HepG2 (cell line): ENCODE measurements around the gene NFYB. TPM values are rescaled to one million over a fixed set of nuclear protein-coding genes. Genes with fewer than 3 reads are reported as not detected.

Experiments
- AKNA ChIP-seq: sonication (generic); formaldehyde crosslinking; IDR thresholded peaks from 2 replicates; pipeline ENCODE4 v1.4.0; 2020; ENCODE audit warnings: missing genetic modification reagents, borderline replicate concordance
- ATF1 ChIP-seq: IDR thresholded peaks from 2 replicates; pipeline ENCODE4 v1.6.1; 2016; ENCODE audit warnings: mild to moderate bottlenecking, control low read depth
- BATF2 ChIP-seq: sonication (generic); formaldehyde crosslinking; IDR thresholded peaks from 2 replicates; pipeline ENCODE4 v1.8.0; 2022; ENCODE audit warnings: mild to moderate bottlenecking, missing genetic modification reagents, moderate library complexity
- FOXP1 ChIP-seq, 2 experiments: fragments of 450-650 bp in 1 of 2; IDR thresholded peaks; 2 replicates each; pipeline ENCODE4 v1.6.1; 2017 to 2018; ENCODE audit warnings: antibody characterized with exemption in 1 of 2
- HMG20A ChIP-seq: IDR thresholded peaks from 2 replicates; pipeline ENCODE4 v1.6.1; 2016; ENCODE audit warnings: borderline replicate concordance
- KDM3A ChIP-seq: IDR thresholded peaks from 2 replicates; pipeline ENCODE4 v1.6.1; 2018; ENCODE audit warnings: low read depth, missing compliant biosample characterization
- MED8 ChIP-seq: sonication (generic); formaldehyde crosslinking; IDR thresholded peaks from 2 replicates; pipeline ENCODE4 v1.8.1; 2023; ENCODE audit warnings: mild to moderate bottlenecking, missing genetic modification reagents; ENCODE audit not compliant: insufficient replicate concordance
- MEF2D ChIP-seq: sonication (generic); formaldehyde crosslinking; IDR thresholded peaks from 2 replicates; pipeline ENCODE4 v1.5.1; 2020; ENCODE audit warnings: mild to moderate bottlenecking, missing genetic modification reagents
- MEIS1 ChIP-seq: sonication (generic); formaldehyde crosslinking; IDR thresholded peaks from 2 replicates; pipeline ENCODE4 v1.9.0; 2021; ENCODE audit warnings: mild to moderate bottlenecking, missing genetic modification reagents, moderate library complexity, borderline replicate concordance
- MIER3 ChIP-seq: IDR thresholded peaks from 2 replicates; pipeline ENCODE4 v1.6.1; 2016; ENCODE audit warnings: missing compliant biosample characterization, borderline replicate concordance
- MIXL1 ChIP-seq: IDR thresholded peaks from 2 replicates; pipeline ENCODE4 v1.6.1; 2016
- MTA3 ChIP-seq: sonication (generic); formaldehyde crosslinking; IDR thresholded peaks from 2 replicates; pipeline ENCODE4 v1.4.0; 2020; ENCODE audit warnings: missing genetic modification reagents
- NFE2 ChIP-seq: sonication (generic); formaldehyde crosslinking; IDR thresholded peaks from 2 replicates; pipeline ENCODE4 v1.4.0; 2020; ENCODE audit warnings: missing genetic modification reagents
- PHB2 ChIP-seq: fragments of 450-650 bp; IDR thresholded peaks from 2 replicates; pipeline ENCODE4 v1.6.1; 2018; ENCODE audit not compliant: partially characterized antibody
- RAD21 ChIP-seq: fragments of 450-650 bp; formaldehyde crosslinking; IDR thresholded peaks from 2 replicates; pipeline ENCODE4 v1.5.0; 2020; ENCODE audit warnings: mild to moderate bottlenecking
- SP5 ChIP-seq: IDR thresholded peaks from 2 replicates; pipeline ENCODE4 v1.6.1; 2016; ENCODE audit warnings: low read depth, borderline replicate concordance
- THRA ChIP-seq: sonication (generic); formaldehyde crosslinking; IDR thresholded peaks from 2 replicates; pipeline ENCODE4 v1.4.0; 2020; ENCODE audit warnings: missing genetic modification reagents, borderline replicate concordance
- ZKSCAN1 ChIP-seq: fragments of 150-350 bp; IDR thresholded peaks from 2 replicates; pipeline ENCODE4 v1.6.1; 2014; ENCODE audit warnings: low read length
- ZNF574 ChIP-seq: sonication (generic); formaldehyde crosslinking; IDR thresholded peaks from 2 replicates; pipeline ENCODE4 v1.4.0; 2020; ENCODE audit warnings: missing genetic modification reagents
- ZNF704 ChIP-seq: sonication (generic); formaldehyde crosslinking; IDR thresholded peaks from 2 replicates; pipeline ENCODE4 v1.8.1; 2023; ENCODE audit warnings: mild to moderate bottlenecking, inconsistent platforms, moderate library complexity, missing genetic modification reagents, borderline replicate concordance
- ZNF83 ChIP-seq: sonication (generic); formaldehyde crosslinking; IDR thresholded peaks from 2 replicates; pipeline ENCODE4 v1.4.0; 2020; ENCODE audit warnings: missing genetic modification reagents, mild to moderate bottlenecking, borderline replicate concordance
- polyA plus RNA-seq, 8 experiments: library from polyadenylated mRNA; depleted of rRNA in 3 of 8; stranded (reverse) in 7 of 8; unstranded in 1 of 8; fragments of >200 nt; fragmentation: Illumina TruSeq in 4 of 8; extraction: Trizol in 4 of 8; gene quantifications; 2 replicates each; pipeline versions ENCODE4 v1.2.1 to v1.2.3, GENCODE V29; 2011 to 2016; ENCODE audit warnings: low read depth in 4 of 8, missing spikeins in 1 of 8, mixed read lengths in 1 of 8; ENCODE audit not compliant: insufficient read depth in 1 of 8
- total RNA-seq, 5 experiments: library from RNA; depleted of rRNA; stranded (reverse); fragments of >200 nt; fragmentation: Illumina TruSeq; extraction: Trizol; gene quantifications; 2 replicates each; pipeline ENCODE4 v1.2.3, GENCODE V29; 2016; ENCODE audit warnings: low read depth in 1 of 5

NFYB gene
- total and polyA plus RNA-seq, 2 of the 13 experiments (the other 11 are each of a cell fraction or from before 2014, with no cell fraction given), result 18.7 to 36.6 TPM

GRCh38 chr12:104131609-104132008 lies 6.4 kb downstream of the NFYB start (continued):
- TF ChIP-seq MTA3 (CRISPR knock-in tag) (no peak), ATF1 (CRISPR knock-in tag) (no peak), MEIS1 (CRISPR knock-in tag) (peak; percentile 80; the same call in 1 of the 2 replicates), MIXL1 (CRISPR knock-in tag) (peak; percentile 57; the same call in 1 of the 2 replicates), ZKSCAN1 (no peak), MEF2D (CRISPR knock-in tag) (peak; percentile 60; the same call in 1 of the 2 replicates), FOXP1 (IDR thresholded peaks at IDR 0.05) (peak; percentile 37; the same call in 1 of the 2 replicates), FOXP1 (CRISPR knock-in tag; IDR thresholded peaks at IDR 0.05) (peak; percentile 96), ZNF83 (no peak), SP5 (CRISPR knock-in tag) (no peak), MIER3 (CRISPR knock-in tag) (peak; percentile 73; the same call in 1 of the 2 replicates), THRA (CRISPR knock-in tag) (peak; percentile 97), KDM3A (CRISPR knock-in tag) (no peak), PHB2 (no peak), NFE2 (CRISPR knock-in tag) (no peak), AKNA (CRISPR knock-in tag) (no peak), BATF2 (CRISPR knock-in tag) (no peak), ZNF704 (CRISPR knock-in tag) (no peak), RAD21 (CRISPR knock-in tag) (no peak), MED8 (CRISPR knock-in tag) (no peak), HMG20A (CRISPR knock-in tag) (peak; percentile 55; the same call in 1 of the 2 replicates), ZNF574 (CRISPR knock-in tag) (no peak)
